Endothelial cell of umbilical vein (primary cell): ENCODE measurements around the gene MAST4. TPM values are rescaled to one million over a fixed set of nuclear protein-coding genes. Genes with fewer than 3 reads are reported as not detected.

Experiments used
- BruUV-seq: library from RNA; stranded (reverse); fragments of 400-500 nt; replicated peaks from 2 replicates; lab custom pipeline; 2021; lab: Mats Ljungman, UMichigan
- CTCF ChIA-PET: fragments of 300-600, 350-600 bp; sonication (Branson Sonifier 250); formaldehyde crosslinking; loops from one replicate; lab custom pipeline; 2021; ENCODE audit warnings: antibody characterized with exemption, inconsistent platforms; lab: Charles Lee
- POLR2A ChIA-PET: fragments of 300-600, 350-600 bp; sonication (Branson Sonifier 250); formaldehyde crosslinking; loops from one replicate; lab custom pipeline; 2021; ENCODE audit warnings: antibody characterized with exemption, inconsistent platforms; lab: Charles Lee
- DNase-seq: peaks from one replicate; pipeline ENCODE4 v3.0.0-alpha.2; 2011; ENCODE audit warnings: low read depth, low spot score
- FAIRE-seq: peaks from 2 replicates; lab custom pipeline; 2011; peaks lifted over from hg19 to GRCh38; lab: Jason Lieb, UNC
- H2AFZ ChIP-seq: 2 replicates; pipeline ENCODE4 v1.6.0; 2012; ENCODE audit warnings: low read depth, low read length, control low read depth, inconsistent platforms
- H3K27ac ChIP-seq: 2 replicates; pipeline ENCODE4 v1.5.1; 2011; ENCODE audit warnings: low read depth, mild to moderate bottlenecking, control low read depth, low read length, moderate library complexity; ENCODE audit not compliant: insufficient read depth
- H3K27me3 ChIP-seq, 2 experiments: 2 replicates each; pipeline versions ENCODE4 v1.6.0 to v1.6.1; 2011; ENCODE audit warnings: low read length in 2 of 2, mixed read lengths in 1 of 2; ENCODE audit not compliant: control insufficient read depth in 2 of 2, insufficient read depth in 2 of 2
- H3K36me3 ChIP-seq, 2 experiments: 2 replicates in 1 of 2; 3 replicates in 1 of 2; pipeline ENCODE4 v1.5.1; 2011; ENCODE audit warnings: low read length in 2 of 2, mild to moderate bottlenecking in 1 of 2, moderate library complexity in 1 of 2; ENCODE audit not compliant: control insufficient read depth in 2 of 2, insufficient read depth in 2 of 2; ENCODE audit errors: extremely low read depth in 1 of 2
- H3K4me1 ChIP-seq: 3 replicates; pipeline ENCODE4 v1.5.1; 2011; ENCODE audit warnings: mild to moderate bottlenecking, low read length; ENCODE audit not compliant: control insufficient read depth, insufficient read depth; ENCODE audit errors: extremely low read depth
- H3K4me2 ChIP-seq: 2 replicates; pipeline ENCODE4 v1.6.1; 2011; ENCODE audit warnings: low read length, control low read depth, mixed read lengths; ENCODE audit not compliant: insufficient read depth
- H3K4me3 ChIP-seq, 3 experiments: fragments of 200-600 bp in 1 of 3; sonication (generic), shearing (Covaris generic) in 1 of 3; replicated peaks in 1 of 3; 2 replicates each; pipeline ENCODE4 v1.5.1; 2011 to 2016; ENCODE audit warnings: control low read depth in 3 of 3, low read length in 3 of 3, mild to moderate bottlenecking in 2 of 3, inconsistent platforms in 1 of 3, low read depth in 1 of 3, moderate library complexity in 1 of 3; ENCODE audit not compliant: insufficient read depth in 1 of 3
- H3K79me2 ChIP-seq: 2 replicates; pipeline ENCODE4 v1.6.0; 2012; ENCODE audit warnings: low read length, inconsistent platforms; ENCODE audit not compliant: control insufficient read depth, insufficient read depth
- H3K9ac ChIP-seq: replicated peaks from 2 replicates; pipeline ENCODE3; 2011; ENCODE audit warnings: low read length, control low read depth; ENCODE audit not compliant: insufficient read depth; ENCODE audit errors: extremely low read depth
- H3K9me1 ChIP-seq: replicated peaks from 3 replicates; pipeline ENCODE4 v1.6.0; 2011; ENCODE audit warnings: mild to moderate bottlenecking, low read length; ENCODE audit not compliant: control insufficient read depth, insufficient read depth; ENCODE audit errors: extremely low read depth
- H3K9me3 ChIP-seq: replicated peaks from 2 replicates; pipeline ENCODE4 v1.5.1; 2012; ENCODE audit warnings: low read length, inconsistent platforms; ENCODE audit not compliant: control insufficient read depth, insufficient read depth
- H4K20me1 ChIP-seq: replicated peaks from 2 replicates; pipeline ENCODE3; 2011; ENCODE audit warnings: mild to moderate bottlenecking, low read length; ENCODE audit not compliant: control insufficient read depth, insufficient read depth; ENCODE audit errors: extremely low read depth
- EZH2 ChIP-seq: IDR thresholded peaks from 2 replicates; pipeline ENCODE4 v1.6.1; 2012; ENCODE audit warnings: borderline replicate concordance, low read depth, mild to moderate bottlenecking, moderate library complexity, low read length, inconsistent platforms; ENCODE audit not compliant: severe bottlenecking
- FOS ChIP-seq: IDR thresholded peaks from 2 replicates; pipeline ENCODE4 v1.6.1; 2011; ENCODE audit warnings: mild to moderate bottlenecking, low read length, moderate library complexity, borderline replicate concordance; ENCODE audit not compliant: insufficient read depth
- GATA2 ChIP-seq: IDR thresholded peaks from 2 replicates; pipeline ENCODE4 v1.7.0; 2011; ENCODE audit warnings: low read depth, mild to moderate bottlenecking, moderate library complexity, mixed read lengths, low read length; ENCODE audit not compliant: insufficient read length, insufficient read depth
- JUN ChIP-seq: IDR thresholded peaks from 2 replicates; pipeline ENCODE4 v1.6.1; 2011; ENCODE audit warnings: borderline replicate concordance, low read depth; ENCODE audit not compliant: insufficient read length, insufficient read depth
- MAX ChIP-seq: IDR thresholded peaks from 2 replicates; pipeline ENCODE4 v1.6.1; 2011; ENCODE audit not compliant: insufficient read depth, insufficient read length
- MYC ChIP-seq: IDR thresholded peaks from one replicate; pipeline ENCODE4 v1.6.1; 2011; ENCODE audit warnings: mild to moderate bottlenecking, low read depth, low read length
- POLR2A ChIP-seq: IDR thresholded peaks from 2 replicates; pipeline ENCODE4 v1.6.1; 2012; ENCODE audit warnings: low read depth, mild to moderate bottlenecking, control low read depth, low read length
- POLR2AphosphoS5 ChIP-seq: IDR thresholded peaks from 2 replicates; pipeline ENCODE4 v1.6.1; 2012; ENCODE audit warnings: low read depth, mild to moderate bottlenecking, control low read depth, low read length, moderate library complexity; ENCODE audit not compliant: insufficient read depth
- dilution Hi-C: fragments of 300-500 bp; cut with MboI; formaldehyde crosslinking; loops from one replicate; pipeline ENCODE4 v1.15.0; 2019; ENCODE audit warnings: low sequenced_read_pairs; ENCODE audit not compliant: extremely low pct_ligation_motif_present
- intact Hi-C: fragments of 100-400 bp; cut with micrococcal nuclease; formaldehyde crosslinking; loops from one replicate; pipeline ENCODE4 v1.10.0; 2022
- polyA plus RNA-seq, 4 experiments: library from polyadenylated mRNA; depleted of rRNA in 3 of 4; stranded (reverse) in 3 of 4; unstranded in 1 of 4; fragments of >200 nt; gene quantifications; 2 replicates each; pipeline versions ENCODE4 v1.2.1 to v1.2.3, GENCODE V29; 2011 to 2012; ENCODE audit warnings: missing spikeins in 1 of 4
- total RNA-seq: library from RNA; stranded (reverse); gene quantifications from 2 replicates; pipeline ENCODE4 v1.2.3, GENCODE V29; 2021
- TF ChIP-seq, protein P1 (sequence below), 2 donors: IDR thresholded peaks; 1 replicate in 1 of 2; 2 replicates in 1 of 2; pipeline ENCODE4 v1.5.1; 2011; ENCODE audit warnings: low read length in 2 of 2, mild to moderate bottlenecking in 2 of 2, moderate library complexity in 2 of 2, control low read depth in 1 of 2, inconsistent platforms in 1 of 2, low read depth in 1 of 2; ENCODE audit not compliant: insufficient read depth in 1 of 2; ENCODE audit errors: extremely low read depth in 1 of 2

Gene MAST4
- total and polyA plus RNA-seq, 2 donors (not counting 3 experiments of a cell fraction or from before 2014, with no cell fraction given) = 40.2 to 116 TPM

- H3K9me1 ChIP-seq = no peaks in the 10 kb centered on the region
- H3K4me2 ChIP-seq = no peak overlapping the region
- intact Hi-C loops = no loop called here
- H3K27me3 ChIP-seq = no peaks in the 10 kb centered on the region
- BruUV-seq = no TSS peak
- no peak overlapping the region for H3K27ac ChIP-seq
- H2AFZ ChIP-seq = no peak overlapping the region
- no peaks in the 10 kb centered on the region for H3K79me2 ChIP-seq
- H3K9me3 ChIP-seq = no peaks in the 10 kb centered on the region
- dilution Hi-C loops = no loop called here
- ChIA-PET CTCF (interaction anchor here (1.2 kb wide), 1 partner anchor 13 kb away, joined by 3 read pairs; no protein-coding TSS in a partner anchor), POLR2A (no interaction called here)
- DNase-seq (no peak), FAIRE-seq (no peak)
- peaks cover 35% of the 10 kb centered on the region for H3K4me1 ChIP-seq
- TF ChIP-seq POLR2AphosphoS5 (no peak), FOS (no peak), POLR2A (no peak), GATA2 (no peak), JUN (no peak), EZH2 (no peak), MYC (no peak), MAX (no peak)
- TF ChIP-seq, protein P1, sequence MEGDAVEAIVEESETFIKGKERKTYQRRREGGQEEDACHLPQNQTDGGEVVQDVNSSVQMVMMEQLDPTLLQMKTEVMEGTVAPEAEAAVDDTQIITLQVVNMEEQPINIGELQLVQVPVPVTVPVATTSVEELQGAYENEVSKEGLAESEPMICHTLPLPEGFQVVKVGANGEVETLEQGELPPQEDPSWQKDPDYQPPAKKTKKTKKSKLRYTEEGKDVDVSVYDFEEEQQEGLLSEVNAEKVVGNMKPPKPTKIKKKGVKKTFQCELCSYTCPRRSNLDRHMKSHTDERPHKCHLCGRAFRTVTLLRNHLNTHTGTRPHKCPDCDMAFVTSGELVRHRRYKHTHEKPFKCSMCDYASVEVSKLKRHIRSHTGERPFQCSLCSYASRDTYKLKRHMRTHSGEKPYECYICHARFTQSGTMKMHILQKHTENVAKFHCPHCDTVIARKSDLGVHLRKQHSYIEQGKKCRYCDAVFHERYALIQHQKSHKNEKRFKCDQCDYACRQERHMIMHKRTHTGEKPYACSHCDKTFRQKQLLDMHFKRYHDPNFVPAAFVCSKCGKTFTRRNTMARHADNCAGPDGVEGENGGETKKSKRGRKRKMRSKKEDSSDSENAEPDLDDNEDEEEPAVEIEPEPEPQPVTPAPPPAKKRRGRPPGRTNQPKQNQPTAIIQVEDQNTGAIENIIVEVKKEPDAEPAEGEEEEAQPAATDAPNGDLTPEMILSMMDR (IDR thresholded peaks at IDR 0.05; ENCODE audit: extremely low read depth in 1 of 2, insufficient read depth in 1 of 2, low read depth in 1 of 2, low read length in 2 of 2) = no peak
- H3K9ac ChIP-seq = no peak overlapping the region
- no peak overlapping the region for H3K4me3 ChIP-seq
- peaks cover 3 to 8% of the 10 kb centered on the region in 2 experiments for H3K36me3 ChIP-seq
- peaks cover 11% of the 10 kb centered on the region for H4K20me1 ChIP-seq
These were observed 284.2 kb downstream of the MAST4 start for GRCh38 chr5:66880401-66880800.
